ENCODE measurements around the gene GLTPD2.

Gene GLTPD2

DNA sequence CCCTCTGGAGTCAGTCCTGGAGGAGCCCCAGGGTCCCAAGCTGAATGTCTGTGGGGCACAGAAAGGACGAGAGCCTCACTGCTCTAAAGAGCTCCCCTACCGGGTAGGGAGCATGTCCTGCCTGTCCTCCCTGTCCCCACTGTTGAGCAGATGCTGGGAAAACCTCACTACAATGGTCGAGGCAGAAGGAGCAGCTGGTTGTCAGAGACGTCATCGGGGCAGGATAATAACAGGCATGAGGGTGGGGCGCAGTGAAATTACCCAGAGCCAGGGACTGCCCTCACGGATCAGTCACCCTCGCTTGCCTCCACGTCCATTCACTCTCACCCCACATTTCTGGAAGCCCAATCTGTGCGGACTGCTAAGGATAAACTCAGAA is 16.5 kb upstream of the GLTPD2 start:
- no peak for DNase-seq

- DNase-seq, result no peak
Measured at GRCh38 chr17:4777969-4778760, 10.6 kb upstream of the GLTPD2 start.

DNA sequence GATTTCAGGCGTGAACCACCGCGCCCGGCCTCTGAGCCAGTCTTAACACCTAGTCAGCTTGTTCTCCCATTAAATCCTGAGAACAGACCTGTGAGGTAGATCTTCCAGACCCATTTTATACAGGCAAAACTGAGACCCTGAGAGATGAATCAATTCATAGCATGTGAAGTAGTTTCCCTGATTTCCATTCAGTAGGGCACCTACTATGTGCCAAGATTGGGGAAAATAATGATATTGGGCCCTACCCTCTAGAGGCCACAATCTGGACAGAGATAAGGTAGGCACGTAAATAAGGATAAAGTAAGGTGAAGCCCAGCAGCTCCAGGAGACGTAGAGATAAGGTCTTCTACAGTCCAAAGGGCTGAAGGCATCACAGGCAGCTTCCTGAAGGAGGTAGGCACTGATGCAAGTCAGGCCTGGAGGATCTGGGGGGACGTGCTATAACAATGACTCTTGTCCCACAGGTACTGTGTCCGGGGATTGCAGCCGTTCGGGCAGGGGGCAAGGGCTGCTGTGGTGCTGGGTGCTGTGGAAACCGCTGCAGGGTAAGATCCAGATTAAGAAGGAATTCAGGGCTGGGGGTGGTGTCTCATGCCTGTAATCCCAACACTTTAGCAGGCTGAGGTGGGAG is 8.3 kb upstream of the GLTPD2 start:
- DNase-seq, result no peak

DNA sequence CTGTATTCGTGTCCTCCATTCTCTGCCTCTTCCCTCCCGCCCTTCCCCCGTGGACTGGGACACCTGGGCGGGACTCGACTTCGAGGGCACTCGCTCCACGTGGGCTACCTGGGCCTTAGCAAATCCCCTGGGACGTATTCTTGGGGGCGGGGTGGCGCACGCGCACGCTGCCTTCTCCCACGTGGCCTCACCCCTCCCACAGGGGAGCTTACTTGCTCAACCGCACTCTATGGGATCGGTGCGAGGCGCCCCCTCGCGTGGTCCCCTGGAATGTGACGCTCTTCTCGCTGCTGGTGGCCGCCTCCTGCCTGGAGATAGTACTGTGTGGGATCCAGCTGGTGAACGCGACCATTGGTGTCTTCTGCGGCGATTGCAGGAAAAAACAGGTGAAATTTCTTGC is 6.1 kb upstream of the GLTPD2 start:
- DNase-seq, result no peak

DNA sequence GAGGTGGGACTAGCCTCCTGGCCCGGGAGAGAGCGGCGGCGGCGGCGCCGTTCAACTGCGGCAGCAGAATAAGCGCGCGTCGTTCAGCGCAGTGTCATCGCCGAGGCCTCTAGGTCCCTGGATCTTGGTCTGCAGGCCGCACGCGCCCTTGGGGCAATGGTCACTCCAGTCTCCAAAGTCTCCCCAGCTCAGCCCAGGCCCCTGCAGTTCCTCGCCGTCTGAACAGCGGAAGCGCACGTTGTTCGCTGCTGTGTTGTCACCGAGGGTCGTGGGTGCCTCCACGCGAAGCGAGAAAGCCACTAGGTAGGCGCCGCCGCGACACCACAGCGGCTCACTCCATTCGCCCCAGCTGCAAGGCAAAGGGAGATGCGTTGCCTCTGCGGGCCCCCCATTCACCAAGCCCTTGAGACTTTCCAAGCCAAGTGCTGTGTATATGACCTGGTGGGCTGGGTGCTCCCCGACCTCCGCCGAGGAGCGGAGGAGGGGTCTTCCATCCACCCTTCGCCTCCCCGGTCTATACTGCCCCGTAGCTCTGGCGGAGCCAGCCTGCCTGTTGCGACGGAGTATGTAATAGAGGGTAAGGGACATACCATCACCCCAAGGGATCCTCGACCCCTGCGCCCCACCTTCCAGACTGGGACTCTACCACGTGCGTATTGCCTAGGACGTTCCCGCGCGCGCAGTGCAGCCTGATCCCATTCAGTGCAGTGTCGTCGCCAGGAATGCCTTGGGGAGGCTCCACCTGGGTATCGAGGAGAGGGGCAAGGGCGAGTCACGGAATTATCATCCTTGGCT is 3.3 kb upstream of the GLTPD2 start:
- no peak for DNase-seq

- DNase-seq, result no peak
Measured at GRCh38 chr17:4786106-4786511, 2.7 kb upstream of the GLTPD2 start, which contains the start of gene VMO1. TSS of gene VMO1 (minus strand) at chr17:4786364. CDS start at chr17:4786352, 12 bp downstream.

DNA sequence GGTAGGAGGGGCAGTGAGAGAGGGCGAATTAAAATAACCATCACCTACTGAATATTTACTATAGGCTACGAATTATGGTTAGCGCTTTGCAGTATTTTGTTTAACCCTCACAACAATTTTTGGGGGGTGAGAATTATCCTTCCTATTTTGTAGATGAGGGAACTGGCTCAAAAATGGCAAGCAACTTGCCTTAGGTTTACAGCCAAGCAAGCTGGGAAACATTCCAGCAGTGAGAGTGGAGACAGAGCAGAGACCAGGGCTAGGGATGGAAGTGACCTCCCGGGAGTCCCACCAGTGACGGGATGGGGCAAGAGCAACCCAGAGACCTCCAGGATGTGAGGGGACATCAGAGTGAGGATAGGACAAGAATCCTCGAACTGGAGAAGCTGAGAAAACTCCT is 2.2 kb upstream of the GLTPD2 start:
- no peak for DNase-seq

GRCh38 chr17:4788159-4788806 is 481 bp upstream of the GLTPD2 start:
- DNase-seq, result no peak

DNA sequence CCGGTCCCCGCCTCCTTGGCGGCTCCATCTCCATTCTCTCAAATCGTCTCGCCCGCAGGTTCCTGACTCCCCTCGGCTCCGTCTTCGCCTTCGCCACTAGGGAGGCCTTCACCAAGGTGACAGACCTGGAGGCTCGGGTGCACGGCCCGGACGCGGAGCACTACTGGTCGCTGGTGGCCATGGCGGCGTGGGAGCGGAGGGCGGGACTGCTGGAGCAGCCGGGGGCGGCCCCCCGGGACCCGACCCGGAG is 862 bp downstream of the GLTPD2 start:
- no peak for DNase-seq

DNA sequence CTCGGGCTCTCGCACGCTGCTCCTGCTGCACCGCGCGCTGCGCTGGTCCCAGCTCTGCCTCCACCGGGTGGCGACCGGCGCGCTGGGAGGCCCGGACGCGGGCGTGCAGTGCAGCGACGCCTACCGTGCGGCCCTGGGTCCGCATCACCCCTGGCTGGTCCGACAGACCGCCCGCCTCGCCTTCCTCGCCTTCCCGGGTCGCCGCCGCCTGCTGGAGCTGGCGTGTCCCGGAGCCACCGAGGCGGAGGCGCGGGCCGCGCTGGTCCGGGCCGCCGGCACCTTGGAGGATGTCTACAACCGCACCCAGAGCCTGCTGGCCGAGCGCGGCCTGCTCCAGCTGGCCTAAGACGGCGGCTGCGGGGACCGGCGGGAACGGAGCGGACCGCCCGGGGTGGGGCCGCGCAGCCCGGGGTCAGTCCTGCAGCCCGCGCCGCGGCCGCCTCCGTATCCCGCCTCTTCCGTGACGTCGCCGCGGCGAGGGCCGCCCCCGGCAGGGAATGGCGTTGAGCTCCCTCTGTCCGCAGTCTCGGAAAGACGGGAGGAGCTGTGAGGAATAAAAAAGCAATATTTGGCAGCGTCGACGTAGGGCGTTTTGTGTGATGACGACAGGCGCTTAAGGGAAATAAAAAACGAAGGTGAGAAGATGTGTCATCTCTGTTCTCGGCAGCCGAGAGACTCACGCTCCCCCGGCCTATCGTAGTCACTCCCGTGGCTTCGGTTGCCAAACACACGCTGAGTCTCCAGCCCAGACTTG is 1.4 kb downstream of the GLTPD2 start:
- peak; percentile 79 for DNase-seq

GRCh38 chr17:4790705-4791088 is 1.9 kb downstream of the GLTPD2 start:
- no peak for DNase-seq

GRCh38 chr17:4795168-4795567 is 6.4 kb downstream of the GLTPD2 start:
- no peak for DNase-seq

- peak; percentile 29 for DNase-seq
Measured at GRCh38 chr17:4796552-4796920, 7.8 kb downstream of the GLTPD2 start.

GRCh38 chr17:4800462-4801196 is 11.9 kb downstream of the GLTPD2 start:
- peak; percentile 67 for DNase-seq

- no peak for DNase-seq
Measured at GRCh38 chr17:4802228-4802627, 13.5 kb downstream of the GLTPD2 start, which contains the start of gene C17orf114. TSS of gene C17orf114 (minus strand) at chr17:4802328.

DNA sequence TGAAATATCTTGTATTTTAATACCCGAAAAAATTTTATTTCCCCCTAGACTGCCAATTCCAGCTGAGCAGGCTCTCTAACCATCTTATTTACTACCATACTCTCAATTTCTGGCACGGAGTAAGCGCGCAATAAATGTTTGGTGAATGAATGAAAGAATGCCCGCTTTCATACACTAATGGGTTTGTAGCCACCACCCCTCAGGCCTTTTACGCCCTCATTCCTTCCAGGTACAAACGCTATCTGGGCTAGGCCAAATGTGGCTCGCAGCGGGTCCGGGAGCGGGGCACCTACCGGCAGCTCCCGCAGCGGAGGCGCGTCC is 17.7 kb downstream of the GLTPD2 start:
- no peak for DNase-seq

- DNase-seq, result peak; percentile 78
Measured at GRCh38 chr17:4806777-4807604, 18.2 kb downstream of the GLTPD2 start, which contains the start of gene PLD2. TSS of gene PLD2 (plus strand) at chr17:4807152. CDS start at chr17:4807773, 621 bp downstream.

GRCh38 chr17:4807605-4808377 is 19.0 kb downstream of the GLTPD2 start:
- DNase-seq, result no peak

- no peak for DNase-seq
Measured at GRCh38 chr17:4808378-4808767, 19.6 kb downstream of the GLTPD2 start.

DNA sequence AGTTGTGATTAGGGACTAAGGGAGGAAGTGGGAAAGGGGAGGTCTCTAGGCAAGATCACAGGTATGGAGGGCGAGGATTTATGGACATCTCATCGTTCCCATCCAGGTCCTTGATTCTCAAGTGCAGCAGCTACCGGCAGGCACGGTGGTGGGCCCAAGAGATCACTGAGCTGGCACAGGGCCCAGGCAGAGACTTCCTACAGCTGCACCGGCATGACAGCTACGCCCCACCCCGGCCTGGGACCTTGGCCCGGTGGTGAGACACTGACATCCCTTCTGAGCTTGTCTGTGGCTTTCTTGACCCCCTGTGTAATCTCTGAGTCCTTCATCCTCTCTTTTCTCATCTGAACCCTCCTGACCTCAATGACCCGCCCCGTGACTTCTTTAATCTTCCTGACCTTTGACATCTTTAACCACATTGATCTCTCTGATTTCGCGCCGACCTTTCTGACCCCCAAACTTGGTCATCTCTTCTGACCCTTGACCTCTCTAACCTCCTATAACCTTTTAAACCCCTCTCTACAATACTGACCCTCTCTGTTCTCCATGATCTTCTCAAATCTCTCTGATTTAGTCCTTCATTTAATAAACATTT is 22.0 kb downstream of the GLTPD2 start:
- DNase-seq, result no peak
